CD4-positive, alpha-beta T cell treated with Interleukin-21 for 1 hour (primary cell): ENCODE results near the gene XRCC6.

Source experiments
- DNase-seq: peaks from one replicate; pipeline ENCODE4 v3.0.0-alpha.2; 2020

Gene XRCC6

DNA sequence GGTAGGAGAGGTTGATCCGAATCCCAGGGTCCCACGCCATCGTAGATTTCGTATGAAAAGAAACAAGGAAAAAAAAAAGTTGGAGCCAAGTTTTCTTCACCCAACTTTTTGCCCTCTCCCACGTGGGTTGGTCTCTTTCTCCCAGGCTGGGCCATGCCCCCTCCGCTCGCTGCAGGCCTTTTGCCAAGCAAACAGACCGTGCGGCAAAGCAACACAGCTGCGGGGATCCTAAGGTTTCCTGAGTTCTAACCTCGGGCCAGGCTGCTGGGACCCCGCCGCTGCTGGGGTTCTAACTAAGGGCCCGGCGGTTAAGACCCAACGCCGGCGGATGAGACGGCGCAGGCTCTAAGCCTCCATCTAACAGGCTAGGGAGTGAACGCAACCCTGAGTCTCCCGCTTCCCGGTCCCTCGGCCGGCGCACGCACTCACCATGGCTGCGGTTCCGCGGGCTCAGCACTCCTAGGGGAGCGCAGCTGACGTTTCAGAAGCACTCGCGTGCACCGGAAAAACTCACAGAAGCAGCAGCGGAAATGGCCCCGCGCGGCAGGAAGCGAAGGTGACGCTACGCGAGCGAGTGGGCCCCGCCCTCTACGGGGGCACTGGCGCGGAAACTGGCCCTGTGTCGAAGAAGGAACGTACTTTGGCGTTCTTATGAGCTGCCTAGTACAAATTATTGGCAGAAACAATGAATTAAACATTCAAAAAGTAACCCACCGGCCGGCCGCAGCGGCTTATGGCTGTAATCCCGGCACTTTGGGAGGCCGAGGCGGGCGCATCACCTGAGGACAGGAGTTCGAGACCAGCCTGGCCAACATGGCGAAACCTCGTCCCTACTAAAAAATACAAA, 67.5 kb downstream of the XRCC6 start, which contains the start of gene SNU13:
Gene SNU13, minus strand, starts transcription at position 503 of the 847 bp plus-strand sequence. Its CDS starts 71 bp downstream, at position 432.
- DNase-seq: peak; percentile 93

DNA sequence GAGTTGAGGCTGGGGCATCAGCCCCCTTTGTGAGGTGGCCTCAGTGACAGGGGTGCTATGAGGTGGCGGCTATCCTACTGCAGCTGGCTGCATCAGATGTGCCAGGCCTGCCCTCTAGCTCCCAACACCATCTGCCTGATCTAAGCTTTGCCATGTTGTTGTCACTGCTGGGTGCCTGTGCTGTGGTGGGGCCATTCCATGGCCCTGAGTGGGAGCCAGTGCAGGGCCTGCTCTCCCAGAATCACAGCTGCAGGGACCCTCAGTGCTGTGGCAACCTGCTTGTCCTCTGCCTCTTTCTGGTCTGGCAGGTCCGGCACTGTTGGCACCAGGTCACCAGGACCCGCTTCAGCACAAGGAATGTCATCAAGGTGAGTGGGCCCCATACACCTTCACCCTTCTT, 69.4 kb downstream of the XRCC6 start:
- no peak for DNase-seq

DNA sequence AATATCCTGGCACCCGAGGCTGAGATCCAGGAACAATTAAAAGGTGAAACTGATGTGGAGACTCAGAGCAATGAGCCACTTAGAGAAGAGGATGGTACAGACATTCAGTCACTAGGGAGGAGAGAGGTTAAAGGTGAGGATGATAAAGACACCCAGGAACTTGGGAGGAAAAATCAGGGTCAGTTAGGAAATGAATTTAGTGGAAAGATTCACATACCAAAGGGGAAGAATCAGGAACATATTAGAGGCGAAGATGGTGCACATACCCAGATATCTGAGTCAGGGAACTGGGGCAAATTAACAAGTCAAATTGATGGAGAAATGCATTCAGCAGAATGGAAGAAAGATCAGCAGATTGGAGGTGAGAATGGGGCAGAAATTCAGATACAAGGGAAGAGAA, 74.1 kb downstream of the XRCC6 start:
- DNase-seq: no peak

DNA sequence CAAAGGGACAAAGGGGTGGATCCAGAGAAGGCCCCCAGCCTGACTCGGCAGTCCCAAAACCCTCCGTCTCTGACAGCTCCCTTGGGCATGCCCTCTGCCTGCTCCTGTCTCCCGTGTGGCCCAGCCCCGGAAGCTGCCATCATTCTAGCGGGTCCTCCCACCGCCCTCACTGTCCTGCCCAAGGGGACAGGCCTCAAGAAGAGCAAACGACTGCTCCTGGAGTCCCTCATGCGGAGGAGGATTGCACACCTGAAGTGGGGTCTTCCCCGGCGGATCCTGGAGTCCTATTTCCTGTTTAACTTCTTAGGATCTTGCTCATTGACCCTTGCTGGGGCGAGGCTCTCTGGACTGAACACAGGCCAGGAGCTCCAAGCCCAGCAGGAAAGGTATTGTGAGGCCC, 75.6 kb downstream of the XRCC6 start:
- DNase-seq: no peak

DNA sequence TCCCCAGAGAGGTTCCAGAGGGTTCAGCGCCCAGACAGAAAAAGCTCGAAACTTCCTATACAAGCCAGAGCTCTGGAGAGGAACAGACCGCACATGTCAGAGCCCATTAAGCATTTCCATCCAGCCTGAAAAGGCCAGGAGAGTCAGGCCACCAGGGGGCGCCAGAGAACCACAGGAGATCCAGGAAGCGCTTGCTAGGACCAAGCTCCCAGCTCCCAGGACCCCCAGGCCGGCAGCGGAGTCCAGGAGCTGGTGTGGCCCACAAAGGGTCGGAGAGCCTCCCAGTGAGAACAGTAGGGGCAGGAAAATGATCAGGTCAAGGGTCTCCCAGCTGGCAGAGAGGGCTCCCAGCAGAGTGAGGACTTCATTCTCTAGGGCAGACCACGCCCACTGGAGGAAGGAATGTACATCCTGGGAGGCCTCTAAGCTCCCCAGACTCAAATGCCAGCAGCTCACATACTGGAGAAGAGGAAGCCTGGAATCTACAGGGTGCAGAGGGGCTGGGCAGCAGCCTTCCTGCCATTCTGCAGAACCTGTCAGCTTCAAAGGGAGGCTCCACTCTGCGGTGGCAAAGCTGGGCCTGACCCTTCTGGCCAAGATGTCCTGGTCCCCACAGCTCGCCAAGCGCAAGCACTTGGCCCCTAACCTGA, 76.2 kb downstream of the XRCC6 start:
- peak; percentile 86 for DNase-seq

DNA sequence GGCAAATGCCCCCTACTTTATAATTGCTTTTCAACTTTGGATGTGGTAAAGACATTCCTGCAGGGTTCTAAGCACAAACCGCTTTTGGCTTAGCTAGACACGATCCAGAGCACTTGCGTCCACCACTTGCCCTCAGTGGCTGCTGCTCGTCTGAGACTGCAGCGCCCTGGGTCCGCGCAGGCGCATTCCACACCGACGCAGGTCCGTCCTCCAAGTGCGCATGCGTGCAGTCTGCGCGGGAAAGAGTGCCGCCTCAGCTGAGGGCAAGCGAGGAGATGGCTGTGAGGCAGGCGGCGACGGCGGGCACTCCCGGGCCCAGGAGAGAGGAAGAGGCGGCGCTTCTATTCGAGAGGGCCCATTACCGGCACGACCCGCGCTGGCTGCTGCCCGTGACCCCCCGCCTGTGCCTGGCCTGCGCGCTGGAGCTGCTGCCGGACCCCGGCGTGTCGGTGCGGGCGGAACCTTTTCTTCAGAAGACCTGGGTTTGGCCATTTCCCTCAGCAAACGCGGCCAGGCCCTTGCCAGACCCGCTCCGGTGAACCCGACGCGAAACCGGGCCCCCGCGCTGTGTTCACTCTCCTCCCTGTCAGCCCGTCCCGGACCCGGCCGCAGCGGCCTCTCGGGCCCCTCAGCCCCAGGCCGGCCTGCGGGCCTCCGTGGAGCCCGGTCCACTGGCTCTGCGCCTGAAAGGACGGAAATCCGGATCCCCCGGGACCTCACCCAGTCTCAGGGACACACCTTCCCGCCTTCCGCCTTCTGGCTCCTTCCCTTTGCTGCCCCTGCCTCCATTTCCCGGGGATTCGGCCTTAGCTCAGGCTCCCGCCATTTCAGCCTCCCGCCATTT, 78.4 kb downstream of the XRCC6 start, which contains the start of gene MEI1:
Gene MEI1, plus strand, starts transcription at position 240 of the 844 bp plus-strand sequence. Its CDS starts 36 bp downstream, at position 276.
- DNase-seq: peak; percentile 93

DNA sequence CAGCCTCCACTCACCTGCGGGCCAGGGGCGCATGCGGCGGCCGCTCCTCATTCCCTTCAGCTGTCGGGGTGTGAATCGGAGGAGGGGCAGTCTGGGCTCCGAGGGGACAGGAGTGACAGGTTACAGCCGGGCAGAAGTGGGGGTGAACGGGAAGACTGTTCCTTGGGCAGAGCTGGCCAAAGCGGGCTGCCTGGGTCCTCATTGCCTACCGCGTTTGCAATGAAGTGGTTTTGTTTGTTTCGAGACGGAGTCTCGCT, 78.9 kb downstream of the XRCC6 start:
- DNase-seq: no peak

DNA sequence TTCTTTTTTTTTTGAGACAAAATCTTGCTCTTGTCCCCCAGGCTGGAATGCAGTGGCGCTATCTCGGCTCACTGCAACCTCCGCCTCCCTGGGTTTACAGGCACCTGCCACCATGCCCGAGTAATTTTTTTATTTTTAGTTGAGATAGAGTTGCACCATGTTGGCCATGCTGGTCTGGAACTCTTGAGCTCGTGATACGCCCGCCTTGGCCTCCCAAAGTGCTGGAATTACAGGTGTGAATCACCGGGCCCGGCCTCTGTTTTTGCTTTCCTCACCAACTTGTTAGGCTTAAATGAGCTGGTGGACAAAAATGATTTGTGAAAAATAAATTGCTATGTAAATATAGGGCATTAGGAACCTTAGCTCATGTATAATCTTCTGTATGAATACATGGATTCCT, 81.7 kb downstream of the XRCC6 start:
- no peak for DNase-seq

DNA sequence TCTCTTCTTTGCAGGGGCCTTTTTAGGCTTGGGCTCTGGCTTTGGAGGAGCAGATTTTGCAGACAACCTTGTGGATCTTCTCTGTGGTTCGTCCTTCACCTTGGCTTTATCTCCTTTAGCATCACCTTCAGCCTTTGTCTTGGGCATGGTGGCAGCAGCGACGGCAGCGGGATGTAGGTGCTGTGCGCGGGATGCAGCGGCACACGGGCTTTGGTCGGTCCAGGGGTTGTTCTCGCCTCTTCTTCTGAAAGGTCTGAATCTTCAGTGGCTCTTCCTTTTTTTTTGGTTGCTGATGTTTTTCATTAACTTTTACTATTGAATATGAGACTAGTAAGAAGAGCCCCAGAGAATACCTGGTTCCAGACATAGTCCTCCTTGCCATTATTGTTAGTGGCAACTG, 88.2 kb downstream of the XRCC6 start:
- DNase-seq: no peak

DNA sequence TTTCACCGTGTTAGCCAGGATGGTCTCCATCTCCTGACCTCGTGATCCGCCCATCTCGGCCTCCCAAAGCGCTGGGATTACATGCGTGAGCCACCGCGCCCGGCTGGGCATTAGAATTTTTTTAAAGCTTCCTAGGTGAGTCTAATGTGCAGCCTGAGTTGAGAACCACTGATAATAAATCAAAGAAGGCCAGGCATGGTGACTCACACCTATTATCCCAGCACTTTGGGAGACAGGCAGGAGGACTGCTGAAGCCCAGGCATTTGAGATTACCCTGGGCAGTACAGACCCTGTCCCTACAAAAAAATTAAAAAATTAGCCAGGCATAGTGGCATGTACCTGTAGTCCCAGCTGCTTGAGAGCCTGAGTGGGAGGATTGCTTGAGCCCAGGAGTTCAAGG, 91.9 kb downstream of the XRCC6 start:
- DNase-seq: no peak
